Liver (tissue), 9 donors: ENCODE data around the gene ALDOA. TPM values are rescaled to one million over a fixed set of nuclear protein-coding genes. Genes with fewer than 3 reads are reported as not detected.

Experiments used
- DNase-seq: peaks from one replicate; pipeline ENCODE4 v3.0.0-alpha.2; 2017; ENCODE audit warnings: low spot score
- H3K27ac ChIP-seq, 2 donors: one replicate each; pipeline ENCODE4 v1.7.0; 2013; ENCODE audit warnings: inconsistent platforms in 2 of 2, low read length in 2 of 2, control low read depth in 1 of 2, low read depth in 1 of 2, mild to moderate bottlenecking in 1 of 2
- H3K27me3 ChIP-seq, 4 donors: one replicate each; pipeline versions ENCODE4 v1.6.1 to v1.7.0; 2013; ENCODE audit warnings: low read length in 3 of 4, inconsistent platforms in 1 of 4, mild to moderate bottlenecking in 1 of 4, moderate library complexity in 1 of 4; ENCODE audit not compliant: control insufficient read depth in 4 of 4, insufficient read depth in 4 of 4
- H3K36me3 ChIP-seq, 4 donors: one replicate each; pipeline versions ENCODE4 v1.6.1 to v1.7.0; 2013; ENCODE audit warnings: low read length in 3 of 4, mild to moderate bottlenecking in 3 of 4, low read depth in 1 of 4, moderate library complexity in 1 of 4; ENCODE audit not compliant: control insufficient read depth in 4 of 4, insufficient read depth in 3 of 4
- H3K4me1 ChIP-seq, 4 donors: one replicate each; pipeline versions ENCODE4 v1.6.1 to v1.7.0; 2013; ENCODE audit warnings: low read length in 3 of 4, mild to moderate bottlenecking in 3 of 4, moderate library complexity in 1 of 4; ENCODE audit not compliant: control insufficient read depth in 4 of 4, insufficient read depth in 4 of 4
- H3K4me3 ChIP-seq, 3 donors: one replicate each; pipeline versions ENCODE4 v1.6.1 to v1.7.0; 2013; ENCODE audit warnings: low read length in 3 of 3, control low read depth in 1 of 3, low read depth in 1 of 3, mild to moderate bottlenecking in 1 of 3
- H3K9ac ChIP-seq, 2 donors: one replicate each; pipeline ENCODE4 v1.7.0; 2013; ENCODE audit warnings: low read length in 2 of 2, mild to moderate bottlenecking in 2 of 2, moderate library complexity in 2 of 2, control low read depth in 1 of 2, low read depth in 1 of 2
- H3K9me3 ChIP-seq, 4 donors: one replicate each; pipeline versions ENCODE4 v1.6.1 to v1.7.0; 2013; ENCODE audit warnings: low read length in 3 of 4; ENCODE audit not compliant: control insufficient read depth in 4 of 4
- EGR1 ChIP-seq, 2 donors: IDR thresholded peaks; 2 replicates each; pipeline ENCODE4 v1.6.1; 2016 to 2018; ENCODE audit warnings: antibody characterized with exemption in 2 of 2, low read depth in 2 of 2
- FOXA1 ChIP-seq: IDR thresholded peaks from 2 replicates; pipeline ENCODE4 v1.6.1; 2016; ENCODE audit warnings: antibody characterized with exemption
- FOXA2 ChIP-seq: IDR thresholded peaks from 2 replicates; pipeline ENCODE4 v1.6.1; 2016; ENCODE audit warnings: antibody characterized with exemption
- GABPA ChIP-seq, 2 donors: IDR thresholded peaks in 1 of 2; conservative IDR thresholded peaks in 1 of 2; 2 replicates each; pipeline ENCODE4 v1.6.1; 2016; ENCODE audit warnings: antibody characterized with exemption in 2 of 2, mild to moderate bottlenecking in 1 of 2, moderate library complexity in 1 of 2
- JUND ChIP-seq, 2 donors: IDR thresholded peaks; 2 replicates each; pipeline ENCODE4 v1.6.1; 2016; ENCODE audit warnings: antibody characterized with exemption in 2 of 2
- NR2F2 ChIP-seq: IDR thresholded peaks from 2 replicates; pipeline ENCODE4 v1.6.1; 2016; ENCODE audit warnings: antibody characterized with exemption
- RAD21 ChIP-seq, 2 donors: IDR thresholded peaks; 2 replicates each; pipeline ENCODE4 v1.6.1; 2016; ENCODE audit warnings: antibody characterized with exemption in 2 of 2, mild to moderate bottlenecking in 2 of 2
- RXRA ChIP-seq, 2 donors: IDR thresholded peaks; 2 replicates each; pipeline ENCODE4 v1.6.1; 2017 to 2018; ENCODE audit warnings: antibody characterized with exemption in 2 of 2, mild to moderate bottlenecking in 1 of 2
- SP1 ChIP-seq: IDR thresholded peaks from 2 replicates; pipeline ENCODE4 v1.6.1; 2018; ENCODE audit warnings: antibody characterized with exemption, mild to moderate bottlenecking
- TAF1 ChIP-seq: conservative IDR thresholded peaks from 2 replicates; pipeline ENCODE4 v1.6.1; 2016; ENCODE audit warnings: antibody characterized with exemption, mild to moderate bottlenecking
- YY1 ChIP-seq: IDR thresholded peaks from 2 replicates; pipeline ENCODE4 v1.6.1; 2016; ENCODE audit warnings: antibody characterized with exemption, mild to moderate bottlenecking
- WGBS: extraction: QIAGEN DNeasy Blood & Tissue Kit; methylation state at CpG from one replicate; pipeline ENCODE4 v1.1.7; 2013; 5-methylcytosine and 5-hydroxymethylcytosine counted together
- polyA plus RNA-seq, 2 donors: library from polyadenylated mRNA; stranded (reverse) in 1 of 2; unstranded in 1 of 2; fragments of 200-250 nt in 1 of 2; fragments of >200 nt in 1 of 2; fragmentation: Nextera tagmentation in 1 of 2; extraction: Ambion mirVana in 1 of 2; gene quantifications; one replicate each; pipeline versions ENCODE4 v1.2.1 to v1.2.3, GENCODE V29; 2013 to 2015
- total RNA-seq, 2 donors: library from RNA; depleted of rRNA; stranded (reverse); fragments of >200 nt; gene quantifications; one replicate each; pipeline ENCODE4 v1.2.3, GENCODE V29; 2014
- TF ChIP-seq, protein P1 (sequence below): IDR thresholded peaks from 2 replicates; pipeline ENCODE4 v1.6.1; 2016; ENCODE audit warnings: antibody characterized with exemption, mild to moderate bottlenecking
- TF ChIP-seq, protein P2 (sequence below): IDR thresholded peaks from 2 replicates; pipeline ENCODE4 v1.6.1; 2016; ENCODE audit warnings: antibody characterized with exemption
- TF ChIP-seq, protein P3 (sequence below): fragments of 150-350 bp; IDR thresholded peaks from 2 replicates; pipeline ENCODE4 v1.5.1; 2017; ENCODE audit warnings: improper control_type of control experiment, low read depth, low read length; ENCODE audit not compliant: missing input control
- TF ChIP-seq, protein P4 (sequence below): IDR thresholded peaks from 2 replicates; pipeline ENCODE4 v1.6.1; 2016; ENCODE audit warnings: antibody characterized with exemption
- donor health status: healthy.
- donor health status: healthy.
- donor health status: healthy.
- donor health status: healthy.
- donor health status: healthy.

The ALDOA gene
- total and polyA plus RNA-seq, 4 donors, result 96.8 to 251 (median 121) TPM

DNA sequence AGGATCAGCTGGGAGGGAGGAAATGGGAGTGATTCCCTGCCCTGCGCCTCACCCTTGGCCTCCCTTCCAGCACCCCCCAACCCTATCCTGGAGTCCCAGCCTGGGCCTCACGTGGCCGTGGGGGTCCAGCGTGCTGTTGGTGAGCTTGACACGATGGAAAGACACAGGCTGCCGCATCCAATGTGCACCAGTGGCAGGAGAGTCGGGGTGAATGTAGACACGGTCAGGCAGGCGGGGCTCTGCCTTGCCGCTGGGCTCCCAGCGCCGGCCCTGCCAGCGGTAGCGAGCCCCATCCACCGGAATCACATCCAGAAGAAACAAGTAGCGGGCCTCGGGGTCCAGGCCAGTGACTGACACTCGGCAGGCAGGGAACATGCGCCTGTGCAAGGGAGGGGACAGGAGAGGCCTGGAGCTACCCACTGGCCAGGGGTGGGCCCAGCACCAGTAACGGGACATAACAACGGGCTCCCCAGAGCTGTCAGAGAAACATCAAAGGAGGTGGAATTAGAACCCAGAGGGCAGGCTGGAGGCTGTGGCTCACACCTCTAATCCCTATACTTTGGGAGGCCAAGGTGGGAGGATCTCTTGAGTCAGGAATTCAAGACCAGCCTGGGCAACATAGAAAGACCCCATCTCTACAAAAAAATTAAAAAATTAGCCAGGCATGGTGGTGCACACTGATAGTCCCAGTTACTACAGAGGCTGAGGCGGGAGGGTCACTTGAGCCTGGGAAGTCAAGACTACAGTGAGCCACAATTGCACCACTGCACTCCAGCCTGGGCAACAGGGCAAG lies 23.5 kb downstream of the ALDOA start (continued):
- TF ChIP-seq, protein P1, sequence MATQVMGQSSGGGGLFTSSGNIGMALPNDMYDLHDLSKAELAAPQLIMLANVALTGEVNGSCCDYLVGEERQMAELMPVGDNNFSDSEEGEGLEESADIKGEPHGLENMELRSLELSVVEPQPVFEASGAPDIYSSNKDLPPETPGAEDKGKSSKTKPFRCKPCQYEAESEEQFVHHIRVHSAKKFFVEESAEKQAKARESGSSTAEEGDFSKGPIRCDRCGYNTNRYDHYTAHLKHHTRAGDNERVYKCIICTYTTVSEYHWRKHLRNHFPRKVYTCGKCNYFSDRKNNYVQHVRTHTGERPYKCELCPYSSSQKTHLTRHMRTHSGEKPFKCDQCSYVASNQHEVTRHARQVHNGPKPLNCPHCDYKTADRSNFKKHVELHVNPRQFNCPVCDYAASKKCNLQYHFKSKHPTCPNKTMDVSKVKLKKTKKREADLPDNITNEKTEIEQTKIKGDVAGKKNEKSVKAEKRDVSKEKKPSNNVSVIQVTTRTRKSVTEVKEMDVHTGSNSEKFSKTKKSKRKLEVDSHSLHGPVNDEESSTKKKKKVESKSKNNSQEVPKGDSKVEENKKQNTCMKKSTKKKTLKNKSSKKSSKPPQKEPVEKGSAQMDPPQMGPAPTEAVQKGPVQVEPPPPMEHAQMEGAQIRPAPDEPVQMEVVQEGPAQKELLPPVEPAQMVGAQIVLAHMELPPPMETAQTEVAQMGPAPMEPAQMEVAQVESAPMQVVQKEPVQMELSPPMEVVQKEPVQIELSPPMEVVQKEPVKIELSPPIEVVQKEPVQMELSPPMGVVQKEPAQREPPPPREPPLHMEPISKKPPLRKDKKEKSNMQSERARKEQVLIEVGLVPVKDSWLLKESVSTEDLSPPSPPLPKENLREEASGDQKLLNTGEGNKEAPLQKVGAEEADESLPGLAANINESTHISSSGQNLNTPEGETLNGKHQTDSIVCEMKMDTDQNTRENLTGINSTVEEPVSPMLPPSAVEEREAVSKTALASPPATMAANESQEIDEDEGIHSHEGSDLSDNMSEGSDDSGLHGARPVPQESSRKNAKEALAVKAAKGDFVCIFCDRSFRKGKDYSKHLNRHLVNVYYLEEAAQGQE, result no peak
- TF ChIP-seq TAF1, result no peak
- TF ChIP-seq EGR1 (IDR thresholded peaks at IDR 0.05; ENCODE audit: low read depth in 2 of 2), result no peak

DNA sequence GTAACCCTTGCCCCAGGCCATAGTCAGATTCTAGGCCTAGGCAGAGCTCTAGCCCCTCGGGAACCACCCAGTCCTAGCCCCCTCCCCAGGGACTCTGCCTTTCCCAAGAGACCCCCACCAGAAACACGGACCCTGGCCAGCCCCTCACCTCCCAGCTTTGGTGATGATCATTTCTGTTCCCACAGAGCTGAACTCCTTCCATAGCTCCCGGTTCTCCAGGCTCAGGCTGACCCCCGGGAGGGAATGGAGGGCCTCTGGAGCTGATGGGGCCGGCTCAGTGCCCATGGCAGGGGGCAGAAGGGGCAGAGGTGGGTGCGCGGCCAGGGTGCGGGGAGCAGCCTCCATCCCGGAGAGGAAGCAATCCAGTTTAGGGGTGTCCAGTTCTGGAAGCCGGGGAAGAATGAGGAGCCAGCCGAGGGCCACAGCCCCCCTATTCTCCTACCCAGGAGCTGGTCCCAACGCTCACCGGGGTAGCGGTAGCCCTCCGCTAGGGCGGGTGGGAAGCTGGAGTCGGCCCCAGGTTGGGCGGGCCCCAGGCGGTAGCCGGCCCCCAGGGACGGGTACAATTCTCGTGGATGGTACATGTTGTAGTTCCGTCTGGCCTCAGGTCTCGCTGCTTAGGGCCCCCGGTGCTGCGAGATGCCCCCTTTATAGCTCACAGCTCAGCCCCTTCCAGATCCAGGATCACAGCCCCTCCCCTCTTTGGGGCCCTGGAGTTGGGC lies 25.2 kb downstream of the ALDOA start:
- Histone ChIP-seq H3K4me3 (peak overlapping the region in 1 of 3 donors; percentile 50), H3K9me3 (no peaks in the 10 kb centered on the region), H3K27ac (peak overlapping the region in 1 of 2 donors; percentile 83), H3K36me3 (peaks cover 0 to 6% (median 2%) of the 10 kb centered on the region in 4 donors), H3K4me1 (peaks cover 12 to 41% (median 26%) of the 10 kb centered on the region in 4 donors), H3K9ac (peak overlapping the region in 1 of 2 donors; percentile 18), H3K27me3 (no peaks in the 10 kb centered on the region)
- DNase-seq, result no peak
- 84% methylated on average over 26 of the region's 26 CpGs for WGBS
- TF ChIP-seq FOXA2 (no peak), RAD21 (IDR thresholded peaks at IDR 0.05) (no peak), SP1 (no peak), JUND (IDR thresholded peaks at IDR 0.05) (no peak), NR2F2 (no peak), YY1 (no peak), TAF1 (no peak), FOXA1 (no peak), RXRA (IDR thresholded peaks at IDR 0.05) (no peak), GABPA (IDR thresholded peaks at IDR 0.05 in 1 of 2, conservative IDR thresholded peaks at IDR 0.05 in 1 of 2) (no peak), EGR1 (IDR thresholded peaks at IDR 0.05; ENCODE audit: low read depth in 2 of 2) (no peak)
- TF ChIP-seq, protein P2, sequence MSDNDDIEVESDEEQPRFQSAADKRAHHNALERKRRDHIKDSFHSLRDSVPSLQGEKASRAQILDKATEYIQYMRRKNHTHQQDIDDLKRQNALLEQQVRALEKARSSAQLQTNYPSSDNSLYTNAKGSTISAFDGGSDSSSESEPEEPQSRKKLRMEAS, result no peak

DNA sequence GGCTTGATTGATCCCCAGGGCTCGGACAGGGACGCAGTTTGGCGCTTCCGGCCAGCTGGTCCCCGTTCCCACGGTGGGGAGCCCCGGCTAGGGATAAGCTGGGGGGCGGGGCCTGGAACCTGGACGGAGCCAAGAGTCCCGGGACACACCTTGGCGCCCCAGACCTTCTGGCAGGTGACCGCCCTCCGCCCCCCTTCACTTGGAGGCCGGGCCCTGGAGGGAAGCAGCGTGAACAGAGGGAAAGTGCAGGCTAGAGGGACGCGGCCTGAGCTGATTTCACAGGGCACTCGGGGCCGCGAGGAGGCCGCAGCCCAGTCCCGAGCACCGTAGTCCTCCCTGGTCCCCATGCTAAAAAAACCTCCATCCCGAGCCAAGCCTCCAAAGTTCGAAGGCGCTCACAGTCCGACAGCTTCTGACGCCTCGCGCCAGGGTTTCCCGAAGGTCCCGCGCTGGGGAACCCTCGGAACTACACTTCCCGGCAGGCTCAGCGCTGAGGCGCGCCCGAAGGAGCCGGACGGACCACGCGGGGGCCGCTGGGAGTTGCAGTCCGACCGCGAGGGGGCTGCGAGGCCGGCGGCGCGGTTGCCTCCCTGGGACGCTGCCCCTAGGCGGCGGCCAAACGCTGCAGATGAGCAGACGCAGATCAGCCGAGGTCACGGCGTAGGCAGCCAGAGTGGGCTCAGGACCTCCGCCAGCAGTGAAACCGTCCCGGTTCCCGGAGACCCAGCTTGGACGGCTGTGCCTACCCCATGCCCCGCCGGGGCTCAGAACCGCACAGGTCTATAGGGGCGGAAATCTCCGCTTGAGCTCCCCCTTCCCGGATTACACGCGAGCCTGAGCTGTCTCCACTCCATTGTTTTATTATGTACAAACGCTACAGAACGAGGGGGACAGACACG lies 26.2 kb downstream of the ALDOA start, which contains the start of gene TBX6:
TBX6 (minus strand) TSS at position 451 of the 899 bp plus-strand sequence. CDS start 731 bp downstream, outside the sequence.
- no peaks in the 10 kb centered on the region for H3K9me3 ChIP-seq
- peaks cover 0 to 6% (median under 1%) of the 10 kb centered on the region in 4 donors for H3K36me3 ChIP-seq
- WGBS, result 2% methylated on average over 76 of the region's 76 CpGs
- peaks cover 12 to 41% (median 27%) of the 10 kb centered on the region in 4 donors for H3K4me1 ChIP-seq
- H3K4me3 ChIP-seq, result peak within 1 kb of the TSS; percentile 51 to 69 (median 57)
- H3K27me3 ChIP-seq, result no peaks in the 10 kb centered on the region
- TF ChIP-seq RAD21 (IDR thresholded peaks at IDR 0.05) (peak; percentile 76), RXRA (IDR thresholded peaks at IDR 0.05) (peak; percentile 46 to 57), NR2F2 (no peak), EGR1 (IDR thresholded peaks at IDR 0.05; ENCODE audit: low read depth in 2 of 2) (no peak), GABPA (IDR thresholded peaks at IDR 0.05 in 1 of 2, conservative IDR thresholded peaks at IDR 0.05 in 1 of 2) (peak in 1 of 2 donors; percentile 58), SP1 (peak; percentile 16)
- TF ChIP-seq, protein P3, sequence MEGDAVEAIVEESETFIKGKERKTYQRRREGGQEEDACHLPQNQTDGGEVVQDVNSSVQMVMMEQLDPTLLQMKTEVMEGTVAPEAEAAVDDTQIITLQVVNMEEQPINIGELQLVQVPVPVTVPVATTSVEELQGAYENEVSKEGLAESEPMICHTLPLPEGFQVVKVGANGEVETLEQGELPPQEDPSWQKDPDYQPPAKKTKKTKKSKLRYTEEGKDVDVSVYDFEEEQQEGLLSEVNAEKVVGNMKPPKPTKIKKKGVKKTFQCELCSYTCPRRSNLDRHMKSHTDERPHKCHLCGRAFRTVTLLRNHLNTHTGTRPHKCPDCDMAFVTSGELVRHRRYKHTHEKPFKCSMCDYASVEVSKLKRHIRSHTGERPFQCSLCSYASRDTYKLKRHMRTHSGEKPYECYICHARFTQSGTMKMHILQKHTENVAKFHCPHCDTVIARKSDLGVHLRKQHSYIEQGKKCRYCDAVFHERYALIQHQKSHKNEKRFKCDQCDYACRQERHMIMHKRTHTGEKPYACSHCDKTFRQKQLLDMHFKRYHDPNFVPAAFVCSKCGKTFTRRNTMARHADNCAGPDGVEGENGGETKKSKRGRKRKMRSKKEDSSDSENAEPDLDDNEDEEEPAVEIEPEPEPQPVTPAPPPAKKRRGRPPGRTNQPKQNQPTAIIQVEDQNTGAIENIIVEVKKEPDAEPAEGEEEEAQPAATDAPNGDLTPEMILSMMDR, result peak; percentile 81
- TF ChIP-seq, protein P4, sequence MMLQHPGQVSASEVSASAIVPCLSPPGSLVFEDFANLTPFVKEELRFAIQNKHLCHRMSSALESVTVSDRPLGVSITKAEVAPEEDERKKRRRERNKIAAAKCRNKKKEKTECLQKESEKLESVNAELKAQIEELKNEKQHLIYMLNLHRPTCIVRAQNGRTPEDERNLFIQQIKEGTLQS, result no peak
- TF ChIP-seq, protein P2, result no peak
- peak; percentile 93 for DNase-seq
- H3K9ac ChIP-seq, result peak within 1 kb of the TSS; percentile 10 to 73
- H3K27ac ChIP-seq, result peak within 1 kb of the TSS; percentile 83 to 88
